GM21528 (cell line): ENCODE measurements around the gene TCF19.

Experiments used
- ATAC-seq: cut with Tn5 transposase; IDR thresholded peaks from one replicate; pipeline ENCODE4 v1.9.1; 2021; ENCODE audit warnings: mild to moderate bottlenecking, moderate library complexity; ENCODE audit not compliant: unreplicated experiment, low FRiP score

Gene TCF19, protein sequence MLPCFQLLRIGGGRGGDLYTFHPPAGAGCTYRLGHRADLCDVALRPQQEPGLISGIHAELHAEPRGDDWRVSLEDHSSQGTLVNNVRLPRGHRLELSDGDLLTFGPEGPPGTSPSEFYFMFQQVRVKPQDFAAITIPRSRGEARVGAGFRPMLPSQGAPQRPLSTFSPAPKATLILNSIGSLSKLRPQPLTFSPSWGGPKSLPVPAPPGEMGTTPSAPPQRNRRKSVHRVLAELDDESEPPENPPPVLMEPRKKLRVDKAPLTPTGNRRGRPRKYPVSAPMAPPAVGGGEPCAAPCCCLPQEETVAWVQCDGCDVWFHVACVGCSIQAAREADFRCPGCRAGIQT

DNA sequence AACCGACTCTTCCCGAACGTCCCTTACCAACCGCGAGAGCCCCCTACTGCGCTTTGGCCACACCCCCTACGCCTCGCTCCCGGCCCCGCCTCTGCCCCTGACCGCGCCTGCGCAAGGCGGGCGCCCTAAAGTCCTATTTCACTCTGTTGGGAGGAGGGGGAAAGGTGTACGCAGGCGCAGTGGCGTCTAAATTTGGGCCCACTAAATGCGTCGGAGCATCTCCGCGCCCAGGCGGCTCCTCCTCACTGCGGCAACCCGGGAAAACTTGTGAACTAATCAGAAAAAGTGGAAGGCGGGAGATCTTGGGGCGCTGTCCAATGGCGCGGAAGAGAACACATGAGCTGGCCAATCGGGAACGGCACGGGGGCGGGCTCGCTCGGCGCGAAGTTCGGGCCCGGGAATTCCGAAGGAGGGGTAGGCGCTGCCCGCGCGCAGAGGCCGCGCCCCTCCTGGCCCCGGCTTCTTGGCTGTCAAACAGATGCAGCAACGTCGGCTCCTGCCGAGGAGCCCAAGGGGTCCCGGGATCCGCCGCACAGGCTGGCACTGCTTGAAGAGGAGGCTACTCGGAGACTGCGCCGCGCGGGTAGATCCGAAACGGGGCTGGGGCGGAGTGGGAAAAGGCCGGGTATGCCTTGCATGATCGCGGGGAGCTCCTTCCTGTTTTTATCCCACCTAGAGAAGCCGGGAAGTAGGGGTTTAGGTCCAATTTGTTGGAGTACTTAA is at the start of gene TCF19:
Gene TCF19, plus strand, starts transcription at position 450 of the 723 bp plus-strand sequence. CDS start 881 bp downstream, outside the sequence.
- peak; percentile 82 for ATAC-seq

DNA sequence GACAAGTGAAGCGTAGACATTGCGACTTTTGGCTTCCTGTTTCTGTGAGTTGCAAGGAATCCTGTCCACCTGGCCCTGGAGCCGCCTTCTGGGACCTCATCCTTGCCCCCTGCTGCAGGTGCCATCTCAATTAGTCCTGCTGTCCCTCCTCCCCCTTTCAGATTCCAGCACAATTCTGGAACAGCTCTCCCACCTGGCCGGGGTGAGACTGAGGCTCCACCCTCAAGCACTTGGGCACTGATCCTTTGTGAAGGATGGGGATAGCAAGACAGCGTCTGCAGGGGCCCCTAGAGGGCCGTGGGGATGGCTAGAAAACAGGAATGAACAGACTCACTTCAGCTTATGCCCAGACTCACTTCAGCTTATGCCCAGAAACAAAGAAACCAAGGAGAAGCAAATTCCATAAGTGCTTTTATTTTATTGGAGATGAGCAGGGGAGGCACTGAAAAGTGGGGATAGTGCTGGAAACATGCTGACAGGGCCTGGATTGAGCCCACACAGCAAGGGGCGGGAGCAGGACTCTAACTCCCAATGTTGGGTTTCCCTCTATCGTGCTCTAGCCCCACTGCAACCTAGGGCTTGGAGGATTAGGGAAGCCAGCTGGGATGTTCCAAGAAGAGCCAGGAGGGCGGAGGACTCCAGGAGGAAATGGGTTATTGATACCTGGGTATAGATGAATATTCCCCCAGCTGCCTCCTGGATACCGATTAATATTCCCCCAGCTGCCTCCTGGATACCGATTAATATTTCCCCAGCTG is 47.4 kb upstream of the TCF19 start:
- ATAC-seq: no peak

DNA sequence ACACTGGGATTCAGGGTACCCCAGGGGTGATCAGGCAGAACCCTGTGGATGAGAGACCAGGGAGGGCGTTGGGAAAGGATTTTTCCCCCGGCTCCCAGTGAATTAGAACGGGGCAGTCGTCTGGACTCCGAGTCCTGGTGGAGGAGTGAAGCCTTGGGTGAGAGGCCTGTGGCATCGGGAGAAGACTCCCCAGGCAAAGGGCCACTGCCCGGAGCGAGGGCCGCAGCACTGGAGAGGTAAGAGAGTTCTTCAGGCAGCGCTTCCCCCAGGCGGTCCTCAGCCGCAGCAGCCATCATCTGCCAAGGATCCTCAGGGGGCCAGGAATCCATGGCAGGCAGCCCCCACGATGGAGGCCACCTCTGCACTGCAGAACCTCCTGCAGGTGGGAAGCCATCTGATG is 46.7 kb upstream of the TCF19 start:
- no peak for ATAC-seq

DNA sequence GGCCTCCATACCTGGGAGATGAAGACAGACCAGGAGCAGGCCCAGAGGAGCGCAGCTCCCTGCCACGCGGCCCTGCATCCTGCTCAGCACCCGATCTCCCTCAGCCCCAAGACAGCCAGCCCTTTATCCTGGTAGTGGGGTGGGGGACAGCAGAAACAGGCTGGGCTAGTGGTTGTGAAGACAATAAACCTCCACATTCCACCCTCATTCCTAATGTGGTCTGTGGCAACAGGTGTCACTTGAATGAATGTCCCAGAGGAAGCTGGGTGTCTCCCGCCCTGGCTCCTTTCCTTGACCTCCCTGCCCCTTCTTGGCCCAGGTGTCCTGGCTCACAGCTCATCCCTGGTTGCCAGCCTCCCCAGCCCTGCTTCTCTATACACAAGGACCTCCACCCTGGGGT is 45.9 kb upstream of the TCF19 start, which contains the start of gene C6orf15:
Gene C6orf15, minus strand, starts transcription at position 98 of the 400 bp plus-strand sequence. Its CDS starts 20 bp downstream, at position 78.
- ATAC-seq: no peak

DNA sequence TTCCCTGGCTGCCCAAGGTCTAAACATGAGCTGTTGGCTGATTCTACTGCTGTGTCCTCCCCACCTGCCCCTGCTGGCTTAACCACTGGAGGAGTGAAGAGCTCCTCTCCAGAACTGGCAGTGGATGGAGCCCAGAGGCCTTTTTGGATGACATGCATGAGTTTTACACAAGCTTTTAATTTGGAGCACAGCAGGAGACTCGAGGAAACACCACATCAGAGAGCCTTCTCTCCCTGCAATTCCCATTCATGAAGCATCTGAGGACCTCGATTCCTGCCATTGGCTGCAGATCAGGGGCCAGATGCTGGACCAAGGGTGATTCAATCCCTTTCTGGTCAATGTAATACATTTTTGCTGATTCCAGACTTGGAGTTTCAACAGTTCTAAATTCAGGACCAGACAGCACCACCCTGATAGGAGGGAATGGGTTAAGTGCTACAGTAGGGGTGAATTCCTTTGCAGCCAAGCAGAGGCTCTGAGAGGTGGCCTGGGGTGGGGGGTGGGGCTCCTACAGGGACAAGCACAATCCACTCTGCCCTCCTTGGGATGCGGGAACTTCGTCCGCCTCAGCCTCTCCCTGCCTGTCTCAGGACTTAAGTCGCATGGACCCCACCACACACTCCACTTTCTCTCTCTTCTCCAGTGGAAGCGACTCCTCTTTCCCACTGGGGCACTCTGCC is 44.4 kb upstream of the TCF19 start:
- no peak for ATAC-seq

DNA sequence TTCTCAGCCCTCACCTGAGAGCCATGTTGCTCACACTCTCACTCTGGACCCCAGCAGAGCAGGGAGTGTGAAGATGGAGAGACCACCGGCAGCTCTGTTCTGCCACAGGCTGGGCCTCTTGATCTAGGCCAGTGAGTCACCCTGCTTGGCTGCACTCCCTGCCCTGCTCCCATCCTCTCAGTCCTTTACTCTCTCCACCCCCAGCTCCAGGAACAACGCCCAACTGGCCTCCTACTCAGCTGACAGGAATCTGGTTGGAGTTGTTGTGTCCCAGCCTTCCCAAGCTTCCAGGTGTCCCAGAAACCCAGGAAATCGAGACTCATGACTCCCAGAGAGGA is 43.9 kb upstream of the TCF19 start, which contains the start of gene PSORS1C1:
Gene PSORS1C1, plus strand, starts transcription at position 260 of the 338 bp plus-strand sequence. CDS start 14,833 bp downstream, outside the sequence.
- no peak for ATAC-seq

DNA sequence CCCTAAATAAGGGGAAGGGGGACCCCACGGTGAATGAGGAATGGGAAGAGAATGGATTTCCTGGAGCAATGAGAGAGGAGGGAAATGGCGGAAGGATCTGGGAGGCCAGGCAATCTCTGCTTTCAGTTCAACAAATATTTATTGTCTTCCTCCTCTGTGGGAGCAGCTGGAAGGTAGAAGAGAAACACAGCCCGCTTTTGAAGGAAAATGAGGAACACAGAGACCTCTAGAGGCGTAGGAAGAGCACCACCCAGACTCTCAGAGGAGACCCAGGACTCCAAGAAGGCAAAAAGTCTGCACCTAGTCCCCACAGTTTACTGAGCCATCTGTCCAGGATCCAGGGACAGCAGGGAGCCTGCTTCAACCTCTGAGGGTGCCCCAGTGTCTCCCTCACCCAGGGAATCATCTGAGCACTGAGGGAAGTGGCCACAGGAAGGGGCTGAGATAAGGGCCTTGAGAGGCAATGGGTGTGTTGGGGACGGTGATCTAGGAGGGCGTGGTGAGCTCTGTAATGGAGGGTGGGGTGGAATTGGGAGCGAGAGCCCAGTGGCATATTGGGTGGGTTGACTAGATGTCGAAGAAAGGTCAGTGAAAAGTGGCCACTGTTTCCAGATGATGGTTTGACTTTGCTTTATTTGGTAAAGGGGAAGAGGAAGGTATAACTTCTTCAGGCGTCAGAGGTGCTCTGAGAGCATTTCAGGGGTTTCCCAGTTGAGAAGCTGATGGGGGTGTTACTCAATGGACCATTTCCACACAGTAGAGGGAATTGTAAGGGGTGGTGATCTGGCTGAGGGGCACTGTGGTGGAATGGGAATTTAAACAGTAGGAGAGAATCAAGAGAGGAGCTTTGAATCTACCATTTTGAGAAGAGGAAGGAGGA is 43.2 kb upstream of the TCF19 start:
- no peak for ATAC-seq

DNA sequence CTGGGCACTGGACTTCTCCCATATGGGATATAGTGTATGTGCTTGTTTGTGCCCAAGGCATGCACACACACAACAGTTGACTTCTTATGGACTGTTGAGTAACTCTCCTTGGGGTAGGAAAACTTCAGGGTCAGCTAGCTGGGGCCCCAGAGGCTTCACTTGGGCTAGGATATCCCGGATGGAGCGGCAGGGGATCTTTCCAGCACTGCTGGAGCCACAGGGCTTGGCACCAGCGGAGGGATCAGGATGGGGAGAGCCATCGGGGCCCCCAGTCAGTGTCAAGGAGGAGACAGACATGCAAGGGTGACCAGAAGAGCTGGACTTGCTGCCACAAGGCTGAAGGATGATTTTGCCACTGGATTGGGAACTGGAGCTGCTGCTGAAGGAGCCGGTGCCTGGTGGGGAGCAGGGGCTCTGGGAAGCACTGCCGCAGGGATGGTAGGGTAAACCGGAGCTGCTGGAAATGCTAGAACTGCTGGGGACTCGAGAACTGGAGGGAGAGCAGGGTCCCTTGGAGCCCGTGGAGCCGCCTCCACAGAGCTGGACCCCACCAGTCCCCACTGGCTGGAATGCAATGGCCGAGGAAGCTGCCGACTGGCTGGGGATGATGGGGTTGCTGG is 42.3 kb upstream of the TCF19 start:
- ATAC-seq: no peak

DNA sequence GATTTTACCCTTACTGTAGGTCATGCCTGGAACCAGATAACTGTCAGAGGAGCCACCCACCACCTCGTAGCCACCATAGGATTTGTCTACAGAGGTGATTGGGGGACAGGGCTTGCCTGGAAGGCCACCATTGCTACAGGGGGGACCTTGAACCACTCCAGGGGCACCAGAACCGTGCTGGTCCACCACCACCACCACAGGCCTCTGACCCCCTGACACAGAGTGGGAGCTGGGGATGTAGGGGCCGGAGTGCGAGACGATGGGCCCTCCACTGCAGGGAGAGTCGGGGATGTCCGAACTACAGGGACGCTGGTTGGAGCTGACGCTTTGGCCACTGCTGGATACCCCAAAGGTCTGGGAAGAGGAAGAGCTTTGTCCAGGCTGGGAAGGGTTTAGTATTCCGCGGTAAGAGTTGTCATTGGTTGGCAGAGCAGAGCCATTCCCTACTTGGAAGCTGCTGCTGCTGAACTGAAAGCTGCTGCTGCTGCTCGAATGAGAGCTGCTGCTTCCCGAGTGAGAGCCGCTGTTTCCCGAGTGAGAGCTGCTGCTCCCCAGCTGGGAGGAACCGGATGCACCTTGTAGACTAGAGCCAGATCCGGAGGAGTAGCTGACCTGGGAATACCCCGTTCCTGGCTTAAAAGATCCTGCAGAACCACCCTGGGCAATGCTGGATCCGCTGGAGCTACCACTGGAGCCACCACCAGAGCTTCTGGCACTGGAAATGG is 41.6 kb upstream of the TCF19 start:
- no peak for ATAC-seq

DNA sequence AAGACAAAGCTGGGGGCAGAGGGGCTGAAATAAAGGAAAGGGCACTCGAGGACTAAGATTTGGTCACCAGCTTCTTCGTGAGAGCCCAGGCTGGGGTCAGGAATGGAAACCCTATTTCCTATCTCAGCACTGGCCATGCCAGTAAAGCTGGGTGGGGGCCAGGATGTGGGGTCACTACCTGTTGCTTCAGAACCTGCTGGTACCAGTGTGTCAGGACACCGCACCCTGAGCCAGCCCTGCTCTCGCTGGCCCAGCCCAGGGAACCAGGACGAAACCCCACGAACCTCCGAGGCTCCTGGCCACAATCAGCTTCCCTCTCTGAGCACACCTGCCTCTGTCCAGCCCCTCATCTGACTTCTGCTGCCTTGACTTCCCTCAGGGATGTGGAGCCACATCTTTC is 40.2 kb upstream of the TCF19 start:
- ATAC-seq: no peak

DNA sequence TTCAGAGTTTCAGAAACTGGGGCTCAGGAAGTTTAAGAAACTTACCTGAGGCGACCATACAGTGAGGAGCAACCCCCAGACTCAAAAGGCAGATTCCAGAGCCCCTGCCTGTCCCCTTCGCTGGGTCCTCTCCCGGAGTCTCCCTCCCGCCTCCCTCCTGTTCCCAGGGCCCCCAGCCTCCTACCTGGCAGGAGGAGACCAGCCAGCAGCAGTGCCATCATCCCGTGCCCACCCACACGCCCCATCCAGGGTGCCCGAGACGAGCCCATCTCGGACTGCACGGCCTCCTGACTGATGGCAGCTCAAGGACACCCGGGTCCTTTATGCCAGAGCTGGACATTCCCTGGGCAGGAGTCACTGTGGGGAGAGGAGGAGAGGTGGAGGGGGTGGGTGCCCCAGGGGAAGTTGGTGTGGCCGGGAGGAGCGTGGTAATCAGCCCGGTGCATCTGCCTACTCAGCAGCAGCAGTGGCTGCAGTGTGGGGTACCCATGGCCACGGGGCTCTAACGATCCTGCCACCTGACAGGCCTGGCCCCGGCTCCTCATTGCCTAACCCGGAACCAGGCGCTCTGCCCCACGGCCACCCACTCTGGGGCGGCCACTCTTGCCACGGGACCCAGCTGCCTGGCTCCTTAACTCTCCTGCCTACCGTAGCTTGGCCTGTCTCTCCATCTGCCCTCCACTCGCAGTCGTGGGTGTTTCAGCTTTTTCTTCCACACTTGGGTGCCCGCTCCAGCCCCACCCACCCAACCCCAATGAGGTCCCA is 38.1 kb upstream of the TCF19 start, which contains the start of gene CDSN:
Gene CDSN, minus strand, starts transcription at position 296 of the 765 bp plus-strand sequence. Its CDS starts 27 bp downstream, at position 269.
- no peak for ATAC-seq

DNA sequence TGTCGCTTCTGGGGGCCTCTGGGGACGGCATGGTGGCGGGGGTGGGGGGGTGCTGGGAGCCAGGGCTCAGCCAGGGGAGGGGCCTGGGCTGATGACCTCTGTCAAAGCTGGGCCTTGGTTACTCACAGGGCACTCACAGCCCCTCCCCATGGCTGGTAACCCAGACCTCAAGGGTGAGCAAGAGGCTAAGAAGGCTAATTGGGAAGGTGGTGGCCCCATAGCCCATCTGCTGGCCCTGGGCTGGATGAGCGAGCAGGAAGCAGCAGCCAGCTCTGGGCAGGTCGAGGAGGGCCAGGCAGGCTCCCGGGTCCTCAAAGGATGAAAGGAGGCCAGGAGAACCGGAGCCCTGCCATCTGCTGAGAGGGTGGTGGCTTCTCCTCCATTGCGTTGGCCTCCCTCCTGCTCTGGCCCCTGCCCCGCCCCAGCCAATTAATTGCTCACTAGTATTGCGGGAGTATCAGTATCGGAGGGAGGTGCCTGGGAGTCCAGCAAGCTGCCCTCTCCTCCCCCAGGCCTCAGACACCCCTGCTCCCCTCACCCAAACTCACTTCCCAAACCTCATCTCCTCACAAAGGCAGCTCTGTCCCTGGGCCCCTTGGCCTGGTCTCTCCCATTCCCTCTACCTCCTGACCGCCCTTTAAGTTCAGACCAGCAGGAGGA is 37.1 kb upstream of the TCF19 start:
- no peak for ATAC-seq

DNA sequence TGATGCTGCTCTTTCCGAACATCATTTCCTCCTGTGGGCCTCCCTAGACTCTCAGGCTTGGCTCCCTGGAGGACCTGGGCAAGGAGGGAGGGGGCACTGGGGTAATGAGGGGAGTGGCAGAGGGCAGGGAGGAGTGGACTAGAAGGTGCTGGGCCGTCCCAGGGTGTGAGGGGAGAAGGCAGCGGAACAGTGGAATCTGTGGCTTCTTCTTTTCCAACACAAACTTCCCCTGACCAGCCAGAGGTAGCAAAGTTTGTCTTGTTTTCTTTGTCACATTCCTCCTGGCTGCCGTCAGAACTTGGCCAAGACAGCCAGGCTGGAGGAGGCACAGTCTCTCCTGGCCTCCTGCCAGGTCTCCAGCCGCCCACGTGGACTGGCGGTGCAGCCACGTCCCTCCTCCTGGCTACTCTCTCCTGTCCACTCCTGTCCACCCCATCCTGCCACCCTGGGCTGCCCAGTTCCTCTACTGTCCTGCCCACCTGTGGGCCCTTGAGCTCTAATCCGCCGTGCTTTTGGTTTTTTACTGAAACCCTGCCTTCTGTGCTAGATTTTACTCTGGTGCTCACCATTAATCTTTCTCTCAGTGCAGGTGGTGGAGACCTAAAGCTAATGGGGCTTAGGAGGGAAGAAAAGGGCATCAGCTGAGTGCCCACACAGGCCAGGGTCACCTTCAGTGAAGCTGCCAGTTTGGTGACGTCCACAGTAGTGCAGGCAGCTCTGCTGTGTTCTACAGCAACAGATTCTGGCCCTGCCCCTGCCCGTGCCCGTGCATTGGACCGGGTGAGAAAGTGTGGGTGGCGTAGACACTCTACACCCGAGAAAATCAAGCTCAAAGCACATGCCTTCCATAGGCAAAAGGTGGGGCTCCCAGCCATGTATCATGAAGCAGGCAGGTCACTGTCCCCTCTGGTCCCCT is 35.3 kb upstream of the TCF19 start:
- no peak for ATAC-seq

DNA sequence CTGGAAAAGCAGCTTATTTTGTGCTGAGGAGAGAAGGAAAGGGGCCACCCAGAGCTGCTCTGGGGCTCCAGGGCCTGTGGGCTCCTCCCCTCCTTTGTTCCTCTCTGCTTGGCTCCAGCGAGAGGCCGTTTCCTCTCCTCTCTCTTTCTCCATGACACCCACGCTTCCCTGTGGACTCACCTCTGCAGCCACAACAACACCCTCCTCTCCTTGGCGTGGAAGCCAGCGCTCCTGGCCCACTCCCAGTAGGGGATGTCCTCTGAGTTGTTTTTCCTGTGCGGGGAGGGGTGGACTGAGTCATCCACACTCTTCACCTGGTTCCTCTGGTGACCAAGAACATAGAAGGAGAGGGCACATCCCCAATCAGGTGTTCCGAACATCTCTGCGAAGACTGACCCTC is 33.2 kb upstream of the TCF19 start:
- ATAC-seq: no peak

DNA sequence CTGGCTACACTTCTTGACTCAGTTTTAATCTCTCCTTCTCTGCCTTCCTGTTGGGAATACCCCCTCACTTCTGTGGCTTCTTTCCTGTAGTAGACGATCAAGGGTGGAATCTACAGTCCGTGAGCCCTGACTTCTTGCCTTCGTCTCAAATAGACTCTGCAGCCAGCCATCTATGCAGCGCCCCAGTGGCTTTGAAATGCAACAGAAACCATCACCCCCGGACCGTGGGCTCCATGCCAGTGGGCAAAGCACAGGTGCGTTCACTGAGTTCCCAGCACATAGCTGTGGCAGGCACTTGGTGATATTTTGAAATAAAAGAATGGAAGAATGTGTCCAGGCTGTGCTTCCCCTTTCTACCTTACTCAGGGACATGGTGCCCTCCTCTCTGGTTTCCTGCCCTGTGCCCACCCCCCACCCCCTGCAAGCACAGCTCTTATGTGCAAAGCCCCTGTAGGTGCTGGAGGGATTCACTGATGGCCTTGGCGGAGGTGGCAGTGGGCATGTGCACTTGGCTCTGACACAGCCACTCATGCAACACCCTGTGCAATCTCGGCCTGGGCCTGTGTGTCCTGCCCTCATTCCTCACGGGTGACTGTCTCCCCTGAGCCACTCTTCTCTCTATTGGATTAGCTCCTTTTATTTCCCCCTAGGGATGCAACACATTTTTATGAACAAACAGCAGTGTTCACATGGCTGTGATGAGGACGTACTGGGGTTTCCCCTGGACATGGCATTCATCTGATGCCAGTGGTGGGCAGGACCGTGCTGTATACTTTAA is 32.6 kb upstream of the TCF19 start:
- ATAC-seq: no peak
